ENCODE measurements around the gene PHLDA1.
"Not testable (repeated sequence)": the region's sequence is repeated elsewhere in the genome, so short reads cannot be mapped to it uniquely, and the experiment has no call there.

The PHLDA1 gene

GRCh38 chr12:75986001-75986746 lies 45.4 kb downstream of the PHLDA1 start:
- no peak for DNase-seq (ENCODE audit: low read depth in 2 of 2)

- DNase-seq (ENCODE audit: low read depth in 2 of 2), result no peak
These were observed 46.0 kb downstream of the PHLDA1 start for GRCh38 chr12:75985566-75985965.

- no peak for DNase-seq (ENCODE audit: low read depth in 2 of 2)
These were observed 46.9 kb downstream of the PHLDA1 start for GRCh38 chr12:75984577-75985182.

- not testable (repeated sequence) for DNase-seq (ENCODE audit: low read depth in 2 of 2)
These were observed 47.7 kb downstream of the PHLDA1 start for GRCh38 chr12:75983851-75984250.

- DNase-seq (ENCODE audit: low read depth in 2 of 2), result no peak
These were observed 48.5 kb downstream of the PHLDA1 start for GRCh38 chr12:75982979-75983660.

GRCh38 chr12:75982169-75982564 lies 49.4 kb downstream of the PHLDA1 start:
- no peak for DNase-seq (ENCODE audit: low read depth in 2 of 2)

- DNase-seq (ENCODE audit: low read depth in 2 of 2), result no peak
These were observed 50.1 kb downstream of the PHLDA1 start for GRCh38 chr12:75981247-75982168.

- peak; percentile 18 to 33 for DNase-seq (ENCODE audit: low read depth in 2 of 2)
These were observed 52.4 kb downstream of the PHLDA1 start for GRCh38 chr12:75979181-75979580.

- no peak for DNase-seq (ENCODE audit: low read depth in 2 of 2)
These were observed 52.9 kb downstream of the PHLDA1 start for GRCh38 chr12:75978677-75979076.

- peak; percentile 66 to 84 for DNase-seq (ENCODE audit: low read depth in 2 of 2)
These were observed 53.5 kb downstream of the PHLDA1 start for GRCh38 chr12:75977952-75978671.

- no peak for DNase-seq (ENCODE audit: low read depth in 2 of 2)
These were observed 54.0 kb downstream of the PHLDA1 start for GRCh38 chr12:75977590-75977951.

GRCh38 chr12:75976913-75977312 lies 54.7 kb downstream of the PHLDA1 start:
- no peak for DNase-seq (ENCODE audit: low read depth in 2 of 2)

- DNase-seq (ENCODE audit: low read depth in 2 of 2), result no peak
These were observed 55.5 kb downstream of the PHLDA1 start for GRCh38 chr12:75976113-75976512.

GRCh38 chr12:75975702-75976101 lies 55.9 kb downstream of the PHLDA1 start:
- no peak for DNase-seq (ENCODE audit: low read depth in 2 of 2)

Data from stimulated activated CD8-positive, alpha-beta memory T cell treated with anti-CD3 and anti-CD28 coated beads, Interleukin-7, amount 100 ng/mL, for 4 hours (primary cell).